SJCRH30 (cell line): ENCODE results near the gene PRKG2. TPM values are rescaled to one million over a fixed set of nuclear protein-coding genes. Genes with fewer than 3 reads are reported as not detected.

Experiments
- total RNA-seq: library from RNA; depleted of rRNA; stranded (reverse); fragments of >200 nt; shearing (Covaris generic); gene quantifications from 2 replicates; pipeline ENCODE4 v1.2.3, GENCODE V29; 2014; rRNA removed

PRKG2 gene
- total RNA-seq, 1 experiment from 2014 or later: not detected

Other genes starting within 250 kb of the PRKG2 start
- gene BMP3, start 184.5 kb downstream of the PRKG2 start, total RNA-seq: 0.53 and 0.59 TPM in 2 replicates